A549 (cell line): ENCODE results near the gene KCNK17.

Experiments used
- CEBPB ChIP-seq, 2 experiments: fragments of >200 bp in 1 of 2; sonication (Bioruptor Twin) in 1 of 2; formaldehyde crosslinking in 1 of 2; IDR thresholded peaks; 2 replicates each; pipeline ENCODE4 v1.6.1; 2012 to 2016
- CTCF ChIP-seq: fragments of >200 bp; sonication (Bioruptor Twin); formaldehyde crosslinking; IDR thresholded peaks from 3 replicates; pipeline ENCODE4 v1.5.1; 2016
- MAFK ChIP-seq: fragments of 450-650 bp; IDR thresholded peaks from 2 replicates; pipeline ENCODE4 v1.6.1; 2014; ENCODE audit not compliant: partially characterized antibody
- MAX ChIP-seq: IDR thresholded peaks from 2 replicates; pipeline ENCODE4 v1.6.1; 2012
- POLR2A ChIP-seq: IDR thresholded peaks from 2 replicates; pipeline ENCODE4 v1.6.1; 2012; ENCODE audit warnings: mild to moderate bottlenecking, low read length
- RAD21 ChIP-seq, 2 experiments: fragments of >200 bp in 1 of 2; sonication (Bioruptor Twin) in 1 of 2; formaldehyde crosslinking in 1 of 2; IDR thresholded peaks in 1 of 2; conservative IDR thresholded peaks in 1 of 2; 2 replicates in 1 of 2; 3 replicates in 1 of 2; pipeline ENCODE4 v1.6.1; 2012 to 2018; ENCODE audit warnings: inconsistent platforms in 1 of 2
- RFX5 ChIP-seq: fragments of 450-650 bp; IDR thresholded peaks from 2 replicates; pipeline ENCODE4 v1.7.1; 2014; ENCODE audit warnings: antibody characterized with exemption, mild to moderate bottlenecking, moderate library complexity
- RNF2 ChIP-seq: fragments of 200-600 bp; sonication (generic); IDR thresholded peaks from 2 replicates; pipeline ENCODE4 v1.6.1; 2016; ENCODE audit warnings: low read depth, mild to moderate bottlenecking, antibody characterized with exemption, moderate library complexity, borderline replicate concordance
- USF2 ChIP-seq: fragments of 450-650 bp; IDR thresholded peaks from 2 replicates; pipeline ENCODE4 v1.6.1; 2014; ENCODE audit warnings: antibody characterized with exemption
- ZFP36 ChIP-seq: fragments of 450-650 bp; IDR thresholded peaks from 2 replicates; pipeline ENCODE4 v1.6.1; 2014; ENCODE audit warnings: borderline replicate concordance; ENCODE audit not compliant: partially characterized antibody

GRCh38 chr6:39268721-39269120 lies 45.5 kb downstream of the KCNK17 start:
- TF ChIP-seq CEBPB (IDR thresholded peaks at IDR 0.05) (no peak), CTCF (no peak), RNF2 (no peak), POLR2A (no peak), RAD21 (conservative IDR thresholded peaks at IDR 0.05 in 1 of 2, IDR thresholded peaks at IDR 0.05 in 1 of 2) (no peak), MAFK (no peak), MAX (no peak), USF2 (no peak), RFX5 (no peak), ZFP36 (no peak)
